Hematopoietic multipotent progenitor cell treated with erythropoietin and hydrocortisone succinate and interleukin-3 and kit ligand, for 15 days (in vitro differentiated cells): ENCODE results near the gene ALKBH3.

Source experiments
- DNase-seq: peaks from one replicate; pipeline ENCODE4 v3.0.0-alpha.2; 2015; ENCODE audit warnings: low spot score

Gene ALKBH3

DNA sequence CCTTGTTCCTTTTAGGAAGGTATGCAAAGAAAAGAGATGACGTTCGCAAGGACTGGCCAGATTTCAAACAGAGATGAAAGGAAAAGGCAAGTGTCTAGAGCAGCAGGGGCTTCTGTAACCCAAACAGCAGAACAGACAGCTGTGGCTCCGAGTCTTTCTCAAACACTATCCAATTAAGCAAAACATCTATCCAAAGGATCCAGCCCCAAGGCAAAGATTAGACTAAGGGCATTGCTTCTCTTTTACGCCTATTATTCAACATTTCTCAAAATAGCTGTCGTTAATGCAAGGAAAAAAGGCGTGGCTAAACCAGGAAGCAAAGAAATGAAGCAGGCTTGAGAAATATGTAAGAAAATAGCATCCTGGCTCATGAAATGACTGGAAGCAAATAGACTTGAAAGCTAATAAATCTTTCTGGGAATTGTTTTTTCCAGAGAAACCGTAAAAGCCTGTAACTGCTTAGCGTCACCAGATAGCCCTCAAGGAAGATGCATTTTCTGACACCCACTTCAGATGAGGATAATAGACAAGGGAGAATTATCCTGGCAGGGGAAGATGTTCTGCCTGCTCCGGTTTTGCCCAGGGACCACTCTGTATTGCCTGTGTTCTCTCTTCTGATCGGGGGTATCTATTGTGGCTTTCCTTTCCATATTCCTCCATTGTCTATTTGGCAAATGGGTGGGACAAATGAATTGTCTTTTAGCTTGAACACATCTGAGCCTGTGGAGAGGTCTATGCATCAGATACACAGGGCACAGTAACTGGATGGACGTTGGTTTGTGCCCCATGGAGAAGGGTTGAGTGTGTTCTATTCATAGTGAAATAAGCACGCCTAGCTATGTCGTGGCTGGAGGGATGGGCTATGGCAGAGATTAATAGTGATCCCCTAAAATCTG is 82.0 kb downstream of the ALKBH3 start:
- no peak for DNase-seq

DNA sequence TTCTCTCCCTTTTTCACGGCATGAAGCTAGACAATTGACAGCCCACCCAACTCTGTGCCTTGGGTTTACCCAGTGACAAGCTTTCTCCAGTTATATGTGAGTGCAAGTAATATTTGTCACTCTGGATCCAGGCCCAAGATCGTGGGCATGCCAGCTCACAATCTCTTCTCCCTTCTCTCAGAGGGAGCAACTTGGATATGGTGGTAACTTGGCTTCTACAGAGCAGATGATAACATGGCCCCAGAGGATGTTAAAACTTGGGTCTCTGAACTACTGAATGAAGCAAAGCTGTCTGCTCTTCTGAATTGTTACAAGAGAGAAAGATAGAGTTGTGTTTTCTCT is 82.6 kb downstream of the ALKBH3 start:
- no peak for DNase-seq

DNA sequence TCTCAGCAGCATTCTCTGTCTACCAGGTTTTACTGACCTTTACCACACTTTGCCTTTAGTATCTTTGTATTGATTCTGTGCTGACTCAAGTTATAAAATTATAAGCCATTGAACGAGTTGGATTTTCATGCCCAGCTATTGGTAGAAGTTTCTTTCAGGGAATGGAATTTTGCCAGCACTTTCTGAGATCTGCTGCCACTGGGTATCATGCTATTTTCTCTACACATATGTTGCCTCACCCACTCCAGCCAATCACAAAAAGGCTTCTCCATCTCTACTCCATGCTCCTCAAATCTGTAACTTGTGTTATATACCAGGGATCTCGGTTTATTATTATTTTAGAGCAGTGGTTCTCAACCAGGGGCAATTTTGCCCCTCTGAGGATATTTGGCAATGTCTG is 87.0 kb downstream of the ALKBH3 start:
- DNase-seq: no peak

DNA sequence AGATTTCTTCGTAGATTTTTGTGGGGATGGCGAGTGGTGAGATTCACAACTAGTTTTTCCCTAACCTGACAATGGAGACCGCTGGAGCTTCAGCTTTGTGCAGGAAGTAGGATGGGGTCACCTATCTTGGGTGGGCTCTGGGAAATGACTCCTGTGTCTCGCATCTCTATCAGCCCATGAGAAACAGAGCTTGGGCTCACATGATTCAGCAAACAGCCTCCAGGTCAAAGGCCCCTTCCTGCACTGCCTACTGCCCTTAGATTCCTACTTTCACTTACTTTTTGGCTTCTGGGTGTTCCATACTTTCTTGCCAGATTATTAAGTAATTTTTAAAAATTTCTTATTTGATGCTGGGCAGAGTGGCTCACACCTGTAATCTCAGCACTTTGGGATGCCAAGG is 88.1 kb downstream of the ALKBH3 start:
- no peak for DNase-seq

DNA sequence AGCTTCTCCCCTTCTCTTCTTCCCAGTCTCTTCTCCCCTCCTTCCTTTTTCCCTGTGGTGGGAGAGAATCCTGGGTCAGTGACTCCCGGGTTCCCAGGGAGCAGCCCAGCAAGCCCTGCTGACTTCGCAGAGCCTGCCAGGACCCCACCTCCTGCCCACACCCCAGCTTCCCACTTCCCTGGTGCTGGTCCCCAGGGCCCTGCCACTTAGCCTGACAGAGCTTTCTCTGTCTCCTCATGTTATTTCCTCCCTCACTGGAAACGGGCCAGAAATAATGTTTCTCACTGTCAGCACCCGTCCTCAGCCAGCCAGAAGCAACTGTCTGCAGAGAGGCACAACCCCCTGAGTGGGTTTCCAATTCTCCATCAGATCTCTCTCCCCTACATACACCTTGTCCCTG is 88.9 kb downstream of the ALKBH3 start:
- no peak for DNase-seq
